ENCODE measurements around the gene GPR160. TPM values are rescaled to one million over a fixed set of nuclear protein-coding genes. Genes with fewer than 3 reads are reported as not detected.

The GPR160 gene
- total RNA-seq, 1 experiment from 2014 or later: 16.1 TPM

DNA sequence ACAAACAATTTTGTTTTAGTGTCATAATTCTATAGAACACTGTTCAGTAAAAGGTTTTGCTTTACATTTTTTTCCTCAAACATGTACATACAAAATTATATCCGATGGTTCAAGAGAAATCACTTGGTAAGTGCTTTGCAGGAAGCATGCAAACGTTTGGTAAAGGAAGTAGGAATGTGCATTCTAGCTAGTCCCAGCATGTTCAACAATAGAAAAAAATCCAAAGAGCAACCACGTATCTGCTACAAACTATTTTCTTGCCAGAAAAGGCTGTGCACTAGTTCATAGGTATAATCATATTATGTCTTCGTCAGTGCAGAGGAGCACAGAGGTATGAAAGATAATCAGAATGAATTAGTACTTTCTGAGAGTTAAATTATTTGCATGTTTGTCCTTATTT lies 58.0 kb downstream of the GPR160 start:
- no peak overlapping the region for H3K4me3 Mint-ChIP-seq (ENCODE audit: unreplicated experiment)
- BruUV-seq (replicated peaks): no TSS peak
- ChIA-PET CTCF (no interaction called here), POLR2A (no interaction called here)
- Histone ChIP-seq H3K9me3 (no peaks in the 10 kb centered on the region), H3K27me3 (replicated peaks; ENCODE audit: control insufficient read depth, insufficient read depth, low read length) (no peaks in the 10 kb centered on the region), H3K4me1 (no peaks in the 10 kb centered on the region), H3K4me3 (ENCODE audit: low read depth, low read length) (no peak overlapping the region), H3K36me3 (ENCODE audit: control insufficient read depth, insufficient read depth, low read length) (no peaks in the 10 kb centered on the region; the same call in 1 of the 2 replicates)
- peaks cover 29% of the 10 kb centered on the region for H3K36me3 Mint-ChIP-seq (ENCODE audit: insufficient read depth, unreplicated experiment)
- H3K9me3 Mint-ChIP-seq (ENCODE audit: unreplicated experiment): no peaks in the 10 kb centered on the region
- TF ChIP-seq CTCF (IDR thresholded peaks at IDR 0.05; ENCODE audit: insufficient read depth in 1 of 2, low read depth in 1 of 2, low read length in 1 of 2, severe bottlenecking in 1 of 2, unreplicated experiment in 1 of 2): no peak
- DNase-seq: no peak
- no peaks in the 10 kb centered on the region for H3K4me1 Mint-ChIP-seq (ENCODE audit: low read depth, unreplicated experiment)
- no peak overlapping the region for H3K27ac Mint-ChIP-seq (ENCODE audit: unreplicated experiment)
- intact Hi-C loops (cut with micrococcal nuclease; ENCODE audit: unreplicated experiment): no loop called here
- H3K27me3 Mint-ChIP-seq (ENCODE audit: insufficient read depth, unreplicated experiment): no peaks in the 10 kb centered on the region

DNA sequence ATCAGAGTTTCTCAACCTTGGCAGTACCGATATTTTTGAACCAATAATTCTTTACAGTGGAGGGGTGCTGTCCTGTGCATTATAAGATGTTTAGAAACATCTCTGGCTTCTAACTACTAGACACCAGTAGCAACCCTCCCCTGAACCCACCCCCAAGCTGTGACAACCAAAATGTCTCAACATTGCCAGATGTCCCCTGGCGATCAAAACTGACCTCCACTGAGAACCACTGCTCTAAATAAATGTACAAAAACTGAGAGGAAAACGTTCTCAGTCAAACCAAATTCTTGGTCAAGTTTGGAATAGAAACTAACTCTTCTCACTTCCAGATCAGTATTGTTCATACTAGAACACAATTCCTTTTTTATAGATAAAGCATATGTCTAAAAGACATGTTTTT lies 58.5 kb downstream of the GPR160 start:
- no TSS peak for BruUV-seq (replicated peaks)
- no peak for DNase-seq
- Mint-ChIP-seq H3K27me3 (ENCODE audit: insufficient read depth, unreplicated experiment) (no peaks in the 10 kb centered on the region), H3K27ac (ENCODE audit: unreplicated experiment) (no peak overlapping the region), H3K9me3 (ENCODE audit: unreplicated experiment) (no peaks in the 10 kb centered on the region), H3K4me1 (ENCODE audit: low read depth, unreplicated experiment) (no peaks in the 10 kb centered on the region), H3K4me3 (ENCODE audit: unreplicated experiment) (no peak overlapping the region), H3K36me3 (ENCODE audit: insufficient read depth, unreplicated experiment) (peaks cover 31% of the 10 kb centered on the region)
- ChIA-PET POLR2A (no interaction called here), CTCF (no interaction called here)
- no peak for TF ChIP-seq CTCF (IDR thresholded peaks at IDR 0.05; ENCODE audit: insufficient read depth in 1 of 2, low read depth in 1 of 2, low read length in 1 of 2, severe bottlenecking in 1 of 2, unreplicated experiment in 1 of 2)
- Histone ChIP-seq H3K36me3 (ENCODE audit: control insufficient read depth, insufficient read depth, low read length) (no peaks in the 10 kb centered on the region; the same call in 1 of the 2 replicates), H3K27me3 (replicated peaks; ENCODE audit: control insufficient read depth, insufficient read depth, low read length) (no peaks in the 10 kb centered on the region), H3K9me3 (no peaks in the 10 kb centered on the region), H3K4me3 (ENCODE audit: low read depth, low read length) (no peak overlapping the region), H3K4me1 (no peaks in the 10 kb centered on the region)
- intact Hi-C loops (cut with micrococcal nuclease; ENCODE audit: unreplicated experiment): no loop called here

GRCh38 chr3:170098753-170099152 lies 61.0 kb downstream of the GPR160 start:
- Histone ChIP-seq H3K9me3 (no peaks in the 10 kb centered on the region), H3K36me3 (ENCODE audit: control insufficient read depth, insufficient read depth, low read length) (no peaks in the 10 kb centered on the region; the same call in 1 of the 2 replicates), H3K27me3 (replicated peaks; ENCODE audit: control insufficient read depth, insufficient read depth, low read length) (no peaks in the 10 kb centered on the region), H3K4me1 (no peaks in the 10 kb centered on the region), H3K4me3 (ENCODE audit: low read depth, low read length) (no peak overlapping the region)
- no peak overlapping the region for H3K4me3 Mint-ChIP-seq (ENCODE audit: unreplicated experiment)
- H3K27me3 Mint-ChIP-seq (ENCODE audit: insufficient read depth, unreplicated experiment): no peaks in the 10 kb centered on the region
- H3K36me3 Mint-ChIP-seq (ENCODE audit: insufficient read depth, unreplicated experiment): peaks cover 31% of the 10 kb centered on the region
- H3K4me1 Mint-ChIP-seq (ENCODE audit: low read depth, unreplicated experiment): no peaks in the 10 kb centered on the region
- ChIA-PET CTCF (interaction anchor here (0.6 kb wide), 1 partner anchor 137 kb away, joined by 6 read pairs; no protein-coding TSS in a partner anchor), POLR2A (no interaction called here)
- no TSS peak for BruUV-seq (replicated peaks)
- intact Hi-C loops (cut with micrococcal nuclease; ENCODE audit: unreplicated experiment): no loop called here
- DNase-seq: no peak
- H3K9me3 Mint-ChIP-seq (ENCODE audit: unreplicated experiment): no peaks in the 10 kb centered on the region
- no peak for TF ChIP-seq CTCF (IDR thresholded peaks at IDR 0.05; ENCODE audit: insufficient read depth in 1 of 2, low read depth in 1 of 2, low read length in 1 of 2, severe bottlenecking in 1 of 2, unreplicated experiment in 1 of 2)
- no peak overlapping the region for H3K27ac Mint-ChIP-seq (ENCODE audit: unreplicated experiment)

All from Caco-2 (cell line).